Liver (tissue), 9 donors: ENCODE measurements around the gene CHMP1A. TPM values are rescaled to one million over a fixed set of nuclear protein-coding genes. Genes with fewer than 3 reads are reported as not detected.

Experiments
- DNase-seq: peaks from one replicate; pipeline ENCODE4 v3.0.0-alpha.2; 2017; ENCODE audit warnings: low spot score
- H3K27ac ChIP-seq, 2 donors: one replicate each; pipeline ENCODE4 v1.7.0; 2013; ENCODE audit warnings: inconsistent platforms in 2 of 2, low read length in 2 of 2, control low read depth in 1 of 2, low read depth in 1 of 2, mild to moderate bottlenecking in 1 of 2
- H3K27me3 ChIP-seq, 4 donors: one replicate each; pipeline versions ENCODE4 v1.6.1 to v1.7.0; 2013; ENCODE audit warnings: low read length in 3 of 4, inconsistent platforms in 1 of 4, mild to moderate bottlenecking in 1 of 4, moderate library complexity in 1 of 4; ENCODE audit not compliant: control insufficient read depth in 4 of 4, insufficient read depth in 4 of 4
- H3K36me3 ChIP-seq, 4 donors: one replicate each; pipeline versions ENCODE4 v1.6.1 to v1.7.0; 2013; ENCODE audit warnings: low read length in 3 of 4, mild to moderate bottlenecking in 3 of 4, low read depth in 1 of 4, moderate library complexity in 1 of 4; ENCODE audit not compliant: control insufficient read depth in 4 of 4, insufficient read depth in 3 of 4
- H3K4me1 ChIP-seq, 4 donors: one replicate each; pipeline versions ENCODE4 v1.6.1 to v1.7.0; 2013; ENCODE audit warnings: low read length in 3 of 4, mild to moderate bottlenecking in 3 of 4, moderate library complexity in 1 of 4; ENCODE audit not compliant: control insufficient read depth in 4 of 4, insufficient read depth in 4 of 4
- H3K4me3 ChIP-seq, 3 donors: one replicate each; pipeline versions ENCODE4 v1.6.1 to v1.7.0; 2013; ENCODE audit warnings: low read length in 3 of 3, control low read depth in 1 of 3, low read depth in 1 of 3, mild to moderate bottlenecking in 1 of 3
- H3K9ac ChIP-seq, 2 donors: one replicate each; pipeline ENCODE4 v1.7.0; 2013; ENCODE audit warnings: low read length in 2 of 2, mild to moderate bottlenecking in 2 of 2, moderate library complexity in 2 of 2, control low read depth in 1 of 2, low read depth in 1 of 2
- H3K9me3 ChIP-seq, 4 donors: one replicate each; pipeline versions ENCODE4 v1.6.1 to v1.7.0; 2013; ENCODE audit warnings: low read length in 3 of 4; ENCODE audit not compliant: control insufficient read depth in 4 of 4
- EGR1 ChIP-seq, 2 donors: IDR thresholded peaks; 2 replicates each; pipeline ENCODE4 v1.6.1; 2016 to 2018; ENCODE audit warnings: antibody characterized with exemption in 2 of 2, low read depth in 2 of 2
- FOXA1 ChIP-seq: IDR thresholded peaks from 2 replicates; pipeline ENCODE4 v1.6.1; 2016; ENCODE audit warnings: antibody characterized with exemption
- FOXA2 ChIP-seq: IDR thresholded peaks from 2 replicates; pipeline ENCODE4 v1.6.1; 2016; ENCODE audit warnings: antibody characterized with exemption
- GABPA ChIP-seq, 2 donors: IDR thresholded peaks in 1 of 2; conservative IDR thresholded peaks in 1 of 2; 2 replicates each; pipeline ENCODE4 v1.6.1; 2016; ENCODE audit warnings: antibody characterized with exemption in 2 of 2, mild to moderate bottlenecking in 1 of 2, moderate library complexity in 1 of 2
- HNF4A ChIP-seq, 2 donors: conservative IDR thresholded peaks; 2 replicates each; pipeline ENCODE4 v1.6.1; 2016; ENCODE audit warnings: antibody characterized with exemption in 2 of 2, mild to moderate bottlenecking in 2 of 2
- HNF4G ChIP-seq: IDR thresholded peaks from 2 replicates; pipeline ENCODE4 v1.6.1; 2016; ENCODE audit warnings: antibody characterized with exemption
- JUND ChIP-seq, 2 donors: IDR thresholded peaks; 2 replicates each; pipeline ENCODE4 v1.6.1; 2016; ENCODE audit warnings: antibody characterized with exemption in 2 of 2
- NR2F2 ChIP-seq: IDR thresholded peaks from 2 replicates; pipeline ENCODE4 v1.6.1; 2016; ENCODE audit warnings: antibody characterized with exemption
- RAD21 ChIP-seq, 2 donors: IDR thresholded peaks; 2 replicates each; pipeline ENCODE4 v1.6.1; 2016; ENCODE audit warnings: antibody characterized with exemption in 2 of 2, mild to moderate bottlenecking in 2 of 2
- RXRA ChIP-seq, 2 donors: IDR thresholded peaks; 2 replicates each; pipeline ENCODE4 v1.6.1; 2017 to 2018; ENCODE audit warnings: antibody characterized with exemption in 2 of 2, mild to moderate bottlenecking in 1 of 2
- SP1 ChIP-seq: IDR thresholded peaks from 2 replicates; pipeline ENCODE4 v1.6.1; 2018; ENCODE audit warnings: antibody characterized with exemption, mild to moderate bottlenecking
- TAF1 ChIP-seq: conservative IDR thresholded peaks from 2 replicates; pipeline ENCODE4 v1.6.1; 2016; ENCODE audit warnings: antibody characterized with exemption, mild to moderate bottlenecking
- YY1 ChIP-seq: IDR thresholded peaks from 2 replicates; pipeline ENCODE4 v1.6.1; 2016; ENCODE audit warnings: antibody characterized with exemption, mild to moderate bottlenecking
- WGBS: extraction: QIAGEN DNeasy Blood & Tissue Kit; methylation state at CpG from one replicate; pipeline ENCODE4 v1.1.7; 2013; 5-methylcytosine and 5-hydroxymethylcytosine counted together
- polyA plus RNA-seq, 2 donors: library from polyadenylated mRNA; stranded (reverse) in 1 of 2; unstranded in 1 of 2; fragments of 200-250 nt in 1 of 2; fragments of >200 nt in 1 of 2; fragmentation: Nextera tagmentation in 1 of 2; extraction: Ambion mirVana in 1 of 2; gene quantifications; one replicate each; pipeline versions ENCODE4 v1.2.1 to v1.2.3, GENCODE V29; 2013 to 2015
- total RNA-seq, 2 donors: library from RNA; depleted of rRNA; stranded (reverse); fragments of >200 nt; gene quantifications; one replicate each; pipeline ENCODE4 v1.2.3, GENCODE V29; 2014
- TF ChIP-seq, protein P1 (sequence below): IDR thresholded peaks from 2 replicates; pipeline ENCODE4 v1.6.1; 2016; ENCODE audit warnings: antibody characterized with exemption
- TF ChIP-seq, protein P2 (sequence below): IDR thresholded peaks from 2 replicates; pipeline ENCODE4 v1.6.1; 2016; ENCODE audit warnings: antibody characterized with exemption
- TF ChIP-seq, protein P3 (sequence below): IDR thresholded peaks from 2 replicates; pipeline ENCODE4 v1.6.1; 2016; ENCODE audit warnings: antibody characterized with exemption, mild to moderate bottlenecking
- TF ChIP-seq, protein P4 (sequence below): IDR thresholded peaks from 2 replicates; pipeline ENCODE4 v1.6.1; 2016; ENCODE audit warnings: antibody characterized with exemption
- TF ChIP-seq, protein P5 (sequence below): fragments of 150-350 bp; IDR thresholded peaks from 2 replicates; pipeline ENCODE4 v1.5.1; 2017; ENCODE audit warnings: improper control_type of control experiment, low read depth, low read length; ENCODE audit not compliant: missing input control
- donor health status: healthy.
- donor health status: healthy.
- donor health status: healthy.
- donor health status: healthy.
- donor health status: healthy.

The CHMP1A gene
- total and polyA plus RNA-seq, 4 donors = 25.7 to 36.7 (median 32.3) TPM

DNA sequence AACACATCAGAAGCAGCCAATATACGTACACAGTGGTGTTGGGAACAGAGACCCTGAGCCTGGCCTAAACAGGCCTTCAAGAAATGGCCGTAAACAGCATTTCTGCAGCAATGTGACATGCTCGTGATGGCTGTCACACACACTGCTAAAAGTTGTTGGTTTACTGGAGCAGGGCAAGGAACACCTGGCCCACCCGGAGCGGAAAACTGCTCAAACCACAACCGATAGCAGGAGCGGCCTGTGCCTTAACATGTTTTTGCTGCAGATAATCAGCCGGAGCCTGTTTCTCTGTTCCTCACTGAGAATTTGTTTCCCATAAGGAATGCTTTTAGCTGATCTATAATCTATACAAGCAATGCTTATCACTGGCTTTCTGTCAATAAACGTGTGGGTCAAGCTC is 50.1 kb downstream of the CHMP1A start:
- Histone ChIP-seq H3K9me3 (no peaks in the 10 kb centered on the region), H3K4me1 (no peaks in the 10 kb centered on the region), H3K4me3 (no peak overlapping the region), H3K27ac (no peak overlapping the region), H3K9ac (no peak overlapping the region), H3K27me3 (no peaks in the 10 kb centered on the region), H3K36me3 (no peaks in the 10 kb centered on the region)
- 83% methylated on average over 9 of the region's 9 CpGs for WGBS
- no peak for DNase-seq
- TF ChIP-seq FOXA1 (no peak), TAF1 (no peak), SP1 (no peak), FOXA2 (no peak), YY1 (no peak), EGR1 (IDR thresholded peaks at IDR 0.05; ENCODE audit: low read depth in 2 of 2) (no peak), NR2F2 (no peak), HNF4G (no peak), GABPA (IDR thresholded peaks at IDR 0.05 in 1 of 2, conservative IDR thresholded peaks at IDR 0.05 in 1 of 2) (no peak)
- TF ChIP-seq, protein P1, sequence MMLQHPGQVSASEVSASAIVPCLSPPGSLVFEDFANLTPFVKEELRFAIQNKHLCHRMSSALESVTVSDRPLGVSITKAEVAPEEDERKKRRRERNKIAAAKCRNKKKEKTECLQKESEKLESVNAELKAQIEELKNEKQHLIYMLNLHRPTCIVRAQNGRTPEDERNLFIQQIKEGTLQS = no peak

DNA sequence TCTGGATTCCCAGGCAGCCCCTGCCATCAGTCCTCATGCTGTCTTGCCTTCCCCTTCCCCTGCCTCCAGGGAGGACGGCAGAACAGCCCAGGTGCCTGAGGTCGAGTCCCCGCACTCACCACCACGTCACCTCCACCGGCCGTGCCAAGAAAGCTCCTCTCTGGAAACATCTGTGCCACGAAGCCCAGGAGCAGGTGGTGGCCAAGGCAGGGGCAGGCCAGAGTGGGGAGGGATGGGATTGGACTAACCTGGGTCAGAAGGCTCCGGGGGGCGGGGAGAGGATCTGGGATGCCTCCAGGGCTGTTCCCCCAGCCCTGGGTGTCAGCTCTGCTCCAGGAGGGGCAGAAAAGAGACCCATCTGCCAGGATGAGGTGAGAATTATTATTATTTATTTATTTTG is 51.5 kb downstream of the CHMP1A start:
- H3K9me3 ChIP-seq = no peaks in the 10 kb centered on the region
- WGBS = 89% methylated on average over 9 of the region's 9 CpGs
- no peak overlapping the region for H3K9ac ChIP-seq
- H3K27ac ChIP-seq = no peak overlapping the region
- no peaks in the 10 kb centered on the region for H3K36me3 ChIP-seq
- no peaks in the 10 kb centered on the region for H3K27me3 ChIP-seq
- TF ChIP-seq HNF4G = no peak
- TF ChIP-seq FOXA1 = no peak
- TF ChIP-seq, protein P2, sequence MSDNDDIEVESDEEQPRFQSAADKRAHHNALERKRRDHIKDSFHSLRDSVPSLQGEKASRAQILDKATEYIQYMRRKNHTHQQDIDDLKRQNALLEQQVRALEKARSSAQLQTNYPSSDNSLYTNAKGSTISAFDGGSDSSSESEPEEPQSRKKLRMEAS = no peak
- TF ChIP-seq, protein P3, sequence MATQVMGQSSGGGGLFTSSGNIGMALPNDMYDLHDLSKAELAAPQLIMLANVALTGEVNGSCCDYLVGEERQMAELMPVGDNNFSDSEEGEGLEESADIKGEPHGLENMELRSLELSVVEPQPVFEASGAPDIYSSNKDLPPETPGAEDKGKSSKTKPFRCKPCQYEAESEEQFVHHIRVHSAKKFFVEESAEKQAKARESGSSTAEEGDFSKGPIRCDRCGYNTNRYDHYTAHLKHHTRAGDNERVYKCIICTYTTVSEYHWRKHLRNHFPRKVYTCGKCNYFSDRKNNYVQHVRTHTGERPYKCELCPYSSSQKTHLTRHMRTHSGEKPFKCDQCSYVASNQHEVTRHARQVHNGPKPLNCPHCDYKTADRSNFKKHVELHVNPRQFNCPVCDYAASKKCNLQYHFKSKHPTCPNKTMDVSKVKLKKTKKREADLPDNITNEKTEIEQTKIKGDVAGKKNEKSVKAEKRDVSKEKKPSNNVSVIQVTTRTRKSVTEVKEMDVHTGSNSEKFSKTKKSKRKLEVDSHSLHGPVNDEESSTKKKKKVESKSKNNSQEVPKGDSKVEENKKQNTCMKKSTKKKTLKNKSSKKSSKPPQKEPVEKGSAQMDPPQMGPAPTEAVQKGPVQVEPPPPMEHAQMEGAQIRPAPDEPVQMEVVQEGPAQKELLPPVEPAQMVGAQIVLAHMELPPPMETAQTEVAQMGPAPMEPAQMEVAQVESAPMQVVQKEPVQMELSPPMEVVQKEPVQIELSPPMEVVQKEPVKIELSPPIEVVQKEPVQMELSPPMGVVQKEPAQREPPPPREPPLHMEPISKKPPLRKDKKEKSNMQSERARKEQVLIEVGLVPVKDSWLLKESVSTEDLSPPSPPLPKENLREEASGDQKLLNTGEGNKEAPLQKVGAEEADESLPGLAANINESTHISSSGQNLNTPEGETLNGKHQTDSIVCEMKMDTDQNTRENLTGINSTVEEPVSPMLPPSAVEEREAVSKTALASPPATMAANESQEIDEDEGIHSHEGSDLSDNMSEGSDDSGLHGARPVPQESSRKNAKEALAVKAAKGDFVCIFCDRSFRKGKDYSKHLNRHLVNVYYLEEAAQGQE = no peak
- no peak for TF ChIP-seq RAD21 (IDR thresholded peaks at IDR 0.05)
- no peak for TF ChIP-seq JUND (IDR thresholded peaks at IDR 0.05)
- TF ChIP-seq NR2F2 = no peak
- TF ChIP-seq, protein P1 = no peak
- no peak for TF ChIP-seq GABPA (IDR thresholded peaks at IDR 0.05 in 1 of 2, conservative IDR thresholded peaks at IDR 0.05 in 1 of 2)
- no peak for TF ChIP-seq RXRA (IDR thresholded peaks at IDR 0.05)
- no peak for TF ChIP-seq TAF1
- TF ChIP-seq, protein P4, sequence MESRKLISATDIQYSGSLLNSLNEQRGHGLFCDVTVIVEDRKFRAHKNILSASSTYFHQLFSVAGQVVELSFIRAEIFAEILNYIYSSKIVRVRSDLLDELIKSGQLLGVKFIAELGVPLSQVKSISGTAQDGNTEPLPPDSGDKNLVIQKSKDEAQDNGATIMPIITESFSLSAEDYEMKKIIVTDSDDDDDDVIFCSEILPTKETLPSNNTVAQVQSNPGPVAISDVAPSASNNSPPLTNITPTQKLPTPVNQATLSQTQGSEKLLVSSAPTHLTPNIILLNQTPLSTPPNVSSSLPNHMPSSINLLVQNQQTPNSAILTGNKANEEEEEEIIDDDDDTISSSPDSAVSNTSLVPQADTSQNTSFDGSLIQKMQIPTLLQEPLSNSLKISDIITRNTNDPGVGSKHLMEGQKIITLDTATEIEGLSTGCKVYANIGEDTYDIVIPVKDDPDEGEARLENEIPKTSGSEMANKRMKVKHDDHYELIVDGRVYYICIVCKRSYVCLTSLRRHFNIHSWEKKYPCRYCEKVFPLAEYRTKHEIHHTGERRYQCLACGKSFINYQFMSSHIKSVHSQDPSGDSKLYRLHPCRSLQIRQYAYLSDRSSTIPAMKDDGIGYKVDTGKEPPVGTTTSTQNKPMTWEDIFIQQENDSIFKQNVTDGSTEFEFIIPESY = no peak
- no peak for TF ChIP-seq YY1
- TF ChIP-seq, protein P5, sequence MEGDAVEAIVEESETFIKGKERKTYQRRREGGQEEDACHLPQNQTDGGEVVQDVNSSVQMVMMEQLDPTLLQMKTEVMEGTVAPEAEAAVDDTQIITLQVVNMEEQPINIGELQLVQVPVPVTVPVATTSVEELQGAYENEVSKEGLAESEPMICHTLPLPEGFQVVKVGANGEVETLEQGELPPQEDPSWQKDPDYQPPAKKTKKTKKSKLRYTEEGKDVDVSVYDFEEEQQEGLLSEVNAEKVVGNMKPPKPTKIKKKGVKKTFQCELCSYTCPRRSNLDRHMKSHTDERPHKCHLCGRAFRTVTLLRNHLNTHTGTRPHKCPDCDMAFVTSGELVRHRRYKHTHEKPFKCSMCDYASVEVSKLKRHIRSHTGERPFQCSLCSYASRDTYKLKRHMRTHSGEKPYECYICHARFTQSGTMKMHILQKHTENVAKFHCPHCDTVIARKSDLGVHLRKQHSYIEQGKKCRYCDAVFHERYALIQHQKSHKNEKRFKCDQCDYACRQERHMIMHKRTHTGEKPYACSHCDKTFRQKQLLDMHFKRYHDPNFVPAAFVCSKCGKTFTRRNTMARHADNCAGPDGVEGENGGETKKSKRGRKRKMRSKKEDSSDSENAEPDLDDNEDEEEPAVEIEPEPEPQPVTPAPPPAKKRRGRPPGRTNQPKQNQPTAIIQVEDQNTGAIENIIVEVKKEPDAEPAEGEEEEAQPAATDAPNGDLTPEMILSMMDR = no peak
- TF ChIP-seq SP1 = no peak
- TF ChIP-seq FOXA2 = no peak
- no peak for TF ChIP-seq EGR1 (IDR thresholded peaks at IDR 0.05; ENCODE audit: low read depth in 2 of 2)
- TF ChIP-seq HNF4A (conservative IDR thresholded peaks at IDR 0.05) = no peak
- H3K4me1 ChIP-seq = no peaks in the 10 kb centered on the region
- no peak overlapping the region for H3K4me3 ChIP-seq
- no peak for DNase-seq
